Type B pancreatic cell (in vitro differentiated cells): Measurements from ENCODE around the gene IKZF5. TPM values are rescaled to one million over a fixed set of nuclear protein-coding genes. Genes with fewer than 3 reads are reported as not detected.

ENCODE experiments used
- DNase-seq: peaks from one replicate; pipeline ENCODE4 v3.0.0; 2021; ENCODE audit warnings: mixed read lengths; ENCODE audit not compliant: unreplicated experiment; ENCODE audit errors: extremely low spot score
- H3K27ac Mint-ChIP-seq: 2 replicates; pipeline ENCODE4 v1.8.0; 2021; ENCODE audit warnings: mild to moderate bottlenecking, mixed read lengths
- H3K27me3 Mint-ChIP-seq: 2 replicates; pipeline ENCODE4 v1.8.0; 2021; ENCODE audit warnings: mixed read lengths
- H3K36me3 Mint-ChIP-seq: 2 replicates; pipeline ENCODE4 v1.8.0; 2021; ENCODE audit warnings: mixed read lengths
- H3K4me1 Mint-ChIP-seq: one replicate; pipeline ENCODE4 v1.8.0; 2021; ENCODE audit warnings: mixed read lengths; ENCODE audit not compliant: unreplicated experiment
- H3K4me3 Mint-ChIP-seq: 2 replicates; pipeline ENCODE4 v1.8.0; 2021; ENCODE audit warnings: mild to moderate bottlenecking, mixed read lengths
- H3K9me3 Mint-ChIP-seq: 2 replicates; pipeline ENCODE4 v1.8.0; 2021; ENCODE audit warnings: mixed read lengths
- CTCF ChIP-seq: fragments of 200-600 bp; sonication (generic); conservative IDR thresholded peaks from 2 replicates; pipeline ENCODE4 v1.5.0; 2021; ENCODE audit warnings: antibody characterized with exemption, mild to moderate bottlenecking
- total RNA-seq: library from RNA; stranded (reverse); gene quantifications from 2 replicates; pipeline ENCODE4 v1.2.1, GENCODE V29; 2021; ENCODE audit warnings: low replicate concordance

IKZF5 gene
- total RNA-seq, 1 donor from 2014 or later: 12.0 TPM

DNA sequence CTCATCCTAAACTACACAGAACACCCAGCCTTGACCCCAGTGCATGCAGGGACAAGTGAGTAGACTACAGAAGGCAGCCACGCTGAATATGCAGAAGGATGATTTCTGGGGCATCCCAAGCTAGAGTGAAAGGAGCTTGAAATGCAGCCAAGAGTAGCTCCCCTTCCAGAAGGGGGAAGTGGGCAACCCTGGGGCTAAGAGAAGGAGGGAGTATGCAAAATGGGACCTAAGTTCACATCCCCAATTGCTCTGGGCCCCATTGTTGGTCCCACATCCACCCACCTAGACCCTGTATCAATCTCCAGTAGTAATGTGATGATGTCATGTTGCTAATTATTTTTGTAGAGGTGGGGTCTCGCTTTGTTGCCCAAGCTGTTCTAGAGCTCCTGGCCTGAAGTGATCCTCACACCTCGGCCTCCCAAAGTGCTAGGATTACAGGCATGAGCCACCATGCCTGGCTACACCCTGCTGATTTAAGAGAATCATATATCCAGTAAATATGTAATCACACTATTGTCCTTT is 34.0 kb downstream of the IKZF5 start:
- Mint-ChIP-seq H3K27ac (no peak overlapping the region), H3K4me1 (peaks cover under 1% of the 10 kb centered on the region), H3K9me3 (no peaks in the 10 kb centered on the region), H3K36me3 (no peaks in the 10 kb centered on the region), H3K27me3 (peaks cover 15% of the 10 kb centered on the region), H3K4me3 (no peak overlapping the region)
- no peak for TF ChIP-seq CTCF
- no peak for DNase-seq

GRCh38 chr10:122974023-122974422 is 34.6 kb downstream of the IKZF5 start:
- TF ChIP-seq CTCF: no peak
- H3K4me3 Mint-ChIP-seq: no peak overlapping the region
- DNase-seq: no peak
- peaks cover 15% of the 10 kb centered on the region for H3K27me3 Mint-ChIP-seq
- no peaks in the 10 kb centered on the region for H3K4me1 Mint-ChIP-seq
- H3K27ac Mint-ChIP-seq: no peak overlapping the region
- no peaks in the 10 kb centered on the region for H3K9me3 Mint-ChIP-seq
- no peaks in the 10 kb centered on the region for H3K36me3 Mint-ChIP-seq

DNA sequence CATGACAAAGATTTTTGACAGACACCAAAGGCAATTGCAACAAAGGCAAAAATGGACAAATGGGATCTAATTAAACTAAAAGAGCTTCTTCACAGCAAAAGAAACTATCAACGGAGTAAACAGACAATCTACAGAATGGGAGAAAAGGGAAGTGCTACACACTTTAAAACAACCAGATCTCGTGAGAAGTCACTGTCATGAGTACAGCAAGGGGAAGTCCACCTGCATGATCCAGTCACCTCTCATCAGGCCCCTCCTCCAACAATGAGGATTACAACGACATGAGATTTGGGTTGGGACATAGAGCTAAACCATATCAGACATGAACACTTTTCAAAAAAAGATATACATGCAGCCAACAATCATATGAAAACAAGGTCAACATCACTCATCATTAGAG is 39.9 kb downstream of the IKZF5 start:
- peaks cover 19% of the 10 kb centered on the region for H3K27me3 Mint-ChIP-seq
- no peak for TF ChIP-seq CTCF
- DNase-seq: no peak
- H3K4me1 Mint-ChIP-seq: no peaks in the 10 kb centered on the region
- no peaks in the 10 kb centered on the region for H3K36me3 Mint-ChIP-seq
- H3K9me3 Mint-ChIP-seq: peaks cover 23% of the 10 kb centered on the region
- H3K27ac Mint-ChIP-seq: no peak overlapping the region
- no peak overlapping the region for H3K4me3 Mint-ChIP-seq

GRCh38 chr10:122966879-122967278 is 41.7 kb downstream of the IKZF5 start:
- TF ChIP-seq CTCF: no peak
- no peaks in the 10 kb centered on the region for H3K36me3 Mint-ChIP-seq
- no peak overlapping the region for H3K27ac Mint-ChIP-seq
- no peaks in the 10 kb centered on the region for H3K4me1 Mint-ChIP-seq
- H3K4me3 Mint-ChIP-seq: no peak overlapping the region
- H3K9me3 Mint-ChIP-seq: peaks cover 23% of the 10 kb centered on the region
- no peak for DNase-seq
- peaks cover 19% of the 10 kb centered on the region for H3K27me3 Mint-ChIP-seq

- no peak overlapping the region for H3K4me3 Mint-ChIP-seq
- H3K27me3 Mint-ChIP-seq: peaks cover 12% of the 10 kb centered on the region
- DNase-seq: no peak
- H3K9me3 Mint-ChIP-seq: peaks cover 10% of the 10 kb centered on the region
- no peaks in the 10 kb centered on the region for H3K4me1 Mint-ChIP-seq
- no peak for TF ChIP-seq CTCF
- H3K36me3 Mint-ChIP-seq: no peaks in the 10 kb centered on the region
- no peak overlapping the region for H3K27ac Mint-ChIP-seq
Observed at GRCh38 chr10:122962405-122962804, 46.2 kb downstream of the IKZF5 start.

DNA sequence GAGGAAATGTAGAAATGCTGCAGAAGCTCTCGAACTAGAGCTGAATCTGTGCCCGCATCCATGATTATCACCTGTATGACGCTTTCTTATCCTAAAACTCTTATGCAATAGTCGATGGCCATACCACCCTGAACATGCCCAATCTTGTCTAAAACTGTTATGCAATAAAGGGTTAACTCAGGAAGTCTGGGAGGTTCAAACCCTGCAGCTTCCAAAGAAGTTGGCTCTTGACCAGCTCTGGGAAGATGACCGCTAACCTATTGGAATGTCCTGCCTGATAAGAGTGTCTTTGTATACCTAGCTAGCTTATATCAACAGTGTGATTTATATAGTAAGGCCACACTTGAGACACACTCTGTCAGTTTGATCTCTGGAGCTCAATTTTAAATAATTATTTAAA is 51.1 kb downstream of the IKZF5 start:
- no peak overlapping the region for H3K27ac Mint-ChIP-seq
- TF ChIP-seq CTCF: no peak
- no peaks in the 10 kb centered on the region for H3K9me3 Mint-ChIP-seq
- H3K4me3 Mint-ChIP-seq: no peak overlapping the region
- H3K36me3 Mint-ChIP-seq: peaks cover 7% of the 10 kb centered on the region
- H3K27me3 Mint-ChIP-seq: peaks cover 27% of the 10 kb centered on the region
- H3K4me1 Mint-ChIP-seq: peaks cover 13% of the 10 kb centered on the region
- no peak for DNase-seq
